AG04450 (cell line): ENCODE data around the gene ZNF366. TPM values are rescaled to one million over a fixed set of nuclear protein-coding genes. Genes with fewer than 3 reads are reported as not detected.
A peak's percentile ranks its signal among the peaks of the same experiment; 100 is the strongest.

ENCODE experiments used
- CTCF ChIA-PET: fragments of 300-600, 350-600 bp; formaldehyde crosslinking; extraction: SDS; loops from one replicate; lab custom pipeline; 2022; ENCODE audit warnings: antibody characterized with exemption, inconsistent platforms; lab: Charles Lee
- POLR2A ChIA-PET: fragments of 350-600 bp; formaldehyde crosslinking; extraction: SDS; loops from one replicate; lab custom pipeline; 2021; ENCODE audit warnings: antibody characterized with exemption, inconsistent platforms; lab: Yijun Ruan, JAX
- DNase-seq: peaks from one replicate; pipeline ENCODE4 v3.0.0-alpha.2; 2011; ENCODE audit warnings: low read depth, low spot score
- H3K27ac ChIP-seq: one replicate; pipeline ENCODE4 v1.5.1; 2012; ENCODE audit warnings: low read depth, low read length, control low read depth
- H3K27me3 ChIP-seq: one replicate; pipeline ENCODE4 v1.6.0; 2012; ENCODE audit warnings: low read length; ENCODE audit not compliant: control insufficient read depth, insufficient read depth
- H3K4me3 ChIP-seq: 2 replicates; pipeline ENCODE4 v1.5.1; 2011; ENCODE audit warnings: mild to moderate bottlenecking, low read depth, low read length, control low read depth
- H3K9me3 ChIP-seq: 2 replicates; pipeline ENCODE4 v1.5.1; 2012; ENCODE audit warnings: low read length; ENCODE audit not compliant: control insufficient read depth, insufficient read depth
- CTCF ChIP-seq: IDR thresholded peaks from 2 replicates; pipeline ENCODE4 v1.5.1; 2011; ENCODE audit warnings: low read depth, low read length, control low read depth, inconsistent platforms
- polyA plus RNA-seq: library from polyadenylated mRNA; depleted of rRNA; stranded (reverse); fragments of >200 nt; gene quantifications from 2 replicates; pipeline ENCODE4 v1.2.3, GENCODE V29; 2011

The ZNF366 gene
- polyA plus RNA-seq, 1 experiment = not detected

GRCh38 chr5:72512593-72512860 lies 5.3 kb upstream of the ZNF366 start:
- Histone ChIP-seq H3K4me3 (no peak overlapping the region), H3K9me3 (no peaks in the 10 kb centered on the region), H3K27me3 (no peaks in the 10 kb centered on the region), H3K27ac (no peak overlapping the region)
- DNase-seq = no peak
- ChIA-PET CTCF (interaction anchor here (1.1 kb wide), 1 partner anchor 146 kb away, joined by 5 read pairs; no protein-coding TSS in a partner anchor), POLR2A (no interaction called here)
- no peak for TF ChIP-seq CTCF

- no peak overlapping the region for H3K27ac ChIP-seq
- H3K4me3 ChIP-seq = no peak overlapping the region
- TF ChIP-seq CTCF = no peak
- H3K9me3 ChIP-seq = no peaks in the 10 kb centered on the region
- POLR2A ChIA-PET = no interaction called here
- CTCF ChIA-PET = interaction anchor here (0.7 to 1.1 kb wide), 2 partner anchors 12 to 146 kb away, joined by 3 to 5 read pairs; no protein-coding TSS in a partner anchor
- H3K27me3 ChIP-seq = no peaks in the 10 kb centered on the region
- no peak for DNase-seq
Measured at GRCh38 chr5:72511774-72512592, 4.8 kb upstream of the ZNF366 start.

GRCh38 chr5:72511366-72511765 lies 4.2 kb upstream of the ZNF366 start:
- Histone ChIP-seq H3K27ac (no peak overlapping the region), H3K4me3 (no peak overlapping the region), H3K9me3 (no peaks in the 10 kb centered on the region), H3K27me3 (no peaks in the 10 kb centered on the region)
- no peak for DNase-seq
- ChIA-PET POLR2A (no interaction called here), CTCF (interaction anchor here (0.7 kb wide), 1 partner anchor 12 kb away, joined by 3 read pairs; no protein-coding TSS in a partner anchor)
- no peak for TF ChIP-seq CTCF

GRCh38 chr5:72510610-72511181 lies 3.5 kb upstream of the ZNF366 start:
- peak; percentile 47 for DNase-seq
- no peaks in the 10 kb centered on the region for H3K27me3 ChIP-seq
- peak overlapping the region; percentile 33 for H3K27ac ChIP-seq
- no peak for TF ChIP-seq CTCF
- CTCF ChIA-PET = no interaction called here
- POLR2A ChIA-PET = no interaction called here
- H3K9me3 ChIP-seq = no peaks in the 10 kb centered on the region
- H3K4me3 ChIP-seq = no peak overlapping the region

- POLR2A ChIA-PET = no interaction called here
- DNase-seq = no peak
- Histone ChIP-seq H3K27ac (no peak overlapping the region), H3K27me3 (no peaks in the 10 kb centered on the region), H3K9me3 (no peaks in the 10 kb centered on the region), H3K4me3 (no peak overlapping the region)
- CTCF ChIA-PET = no interaction called here
- TF ChIP-seq CTCF = no peak
Measured at GRCh38 chr5:72509401-72509800, 2.2 kb upstream of the ZNF366 start.
